ENCODE data around the gene KIR2DL1.
A peak's percentile ranks its signal among the peaks of the same experiment; 100 is the strongest.
"Not testable (repeated sequence)": the region's sequence is repeated elsewhere in the genome, so short reads cannot be mapped to it uniquely, and the experiment has no call there.

Gene KIR2DL1

DNA sequence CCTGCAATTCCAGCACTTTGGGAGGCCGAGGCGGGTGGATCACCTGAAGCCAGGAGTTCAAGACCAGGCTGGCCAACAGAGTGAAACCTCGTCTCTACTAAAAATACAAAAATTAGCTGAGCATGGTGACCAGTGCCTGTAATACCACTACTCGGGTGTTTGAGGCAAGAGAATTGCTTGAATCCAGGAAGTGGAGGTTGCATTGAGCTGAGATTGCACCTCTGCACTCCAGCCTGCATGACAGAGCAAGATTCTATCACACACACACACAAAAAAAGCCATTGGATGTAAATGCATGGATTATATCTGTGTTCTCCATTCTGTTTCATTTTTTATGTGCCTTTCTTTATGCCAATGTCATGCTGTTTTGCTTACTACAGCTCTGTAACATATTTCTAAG lies 54.8 kb downstream of the KIR2DL1 start:
- DNase-seq, result not testable (repeated sequence)

DNA sequence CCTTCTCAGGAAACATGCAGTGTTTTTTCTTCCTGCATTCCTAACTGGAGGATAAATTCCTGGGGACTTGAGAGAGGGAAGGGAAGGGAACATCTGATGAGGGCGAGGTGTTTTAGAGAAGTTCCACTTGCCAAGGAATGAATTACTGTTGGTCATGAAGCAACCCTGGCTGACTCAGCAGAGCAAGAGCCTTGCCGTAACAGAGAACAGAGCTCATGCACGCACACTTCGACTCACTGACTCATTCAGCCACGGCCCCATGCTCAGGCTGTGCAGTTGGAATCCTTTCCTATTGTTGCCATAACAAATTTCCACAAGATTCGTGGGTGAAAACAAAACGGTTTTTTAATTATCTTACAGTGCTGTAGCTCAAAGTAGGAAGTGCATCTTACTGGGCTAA lies 55.7 kb downstream of the KIR2DL1 start:
- peak; percentile 10 to 11 for DNase-seq

DNA sequence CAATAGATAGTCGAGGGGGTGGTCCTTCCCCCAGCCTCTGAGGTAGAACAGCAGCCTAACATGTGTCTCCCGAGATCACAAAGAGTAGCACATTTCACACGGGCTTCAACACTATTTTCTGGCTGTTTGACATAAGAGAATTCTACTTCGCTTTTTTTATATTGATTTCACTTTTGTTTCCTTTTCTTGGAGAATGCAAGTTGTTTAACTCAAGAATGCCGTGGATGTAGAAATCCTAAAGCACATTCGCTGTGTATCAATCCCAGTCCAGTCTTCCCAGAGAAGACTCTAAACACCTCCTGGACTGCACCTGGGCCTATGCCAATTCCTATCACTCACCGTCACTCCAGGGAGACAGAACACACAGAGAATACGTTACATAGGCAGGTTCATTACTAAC lies 58.5 kb downstream of the KIR2DL1 start:
- DNase-seq, result not testable (repeated sequence)

- not testable (repeated sequence) for DNase-seq
Observed at GRCh38 chr19:54832496-54832895, 62.9 kb downstream of the KIR2DL1 start, which contains the start of gene KIR2DS4. TSS of gene KIR2DS4 (plus strand) at chr19:54832676.
